Rectal smooth muscle tissue (tissue), 1 donor: ENCODE data around the gene MKRN2OS.
"Not testable (repeated sequence)": the region's sequence is repeated elsewhere in the genome, so short reads cannot be mapped to it uniquely, and the experiment has no call there.

Experiments used
- H3K27ac ChIP-seq: one replicate; pipeline ENCODE4 v1.7.0; 2013; ENCODE audit warnings: low read depth, low read length, inconsistent platforms
- H3K27me3 ChIP-seq: one replicate; pipeline ENCODE4 v1.7.0; 2013; ENCODE audit warnings: low read length; ENCODE audit not compliant: control insufficient read depth, insufficient read depth
- H3K36me3 ChIP-seq: one replicate; pipeline ENCODE4 v1.7.0; 2013; ENCODE audit warnings: low read length; ENCODE audit not compliant: control insufficient read depth, insufficient read depth
- H3K4me1 ChIP-seq: one replicate; pipeline ENCODE4 v1.7.0; 2013; ENCODE audit warnings: low read length; ENCODE audit not compliant: control insufficient read depth, insufficient read depth
- H3K4me3 ChIP-seq: one replicate; pipeline ENCODE4 v1.7.0; 2013; ENCODE audit warnings: low read length
- H3K9ac ChIP-seq: one replicate; pipeline ENCODE4 v1.7.0; 2013; ENCODE audit warnings: low read length

The MKRN2OS gene

GRCh38 chr3:12559520-12559919 is 14.2 kb upstream of the MKRN2OS start:
- Histone ChIP-seq H3K4me1 (peaks cover 12% of the 10 kb centered on the region), H3K27ac (no peak overlapping the region), H3K9ac (no peak overlapping the region), H3K36me3 (peaks cover 4% of the 10 kb centered on the region), H3K4me3 (no peak overlapping the region), H3K27me3 (no peaks in the 10 kb centered on the region)

GRCh38 chr3:12558706-12559105 is 13.4 kb upstream of the MKRN2OS start:
- no peak overlapping the region for H3K9ac ChIP-seq
- H3K4me1 ChIP-seq = peaks cover 12% of the 10 kb centered on the region

GRCh38 chr3:12557473-12558100 is 12.3 kb upstream of the MKRN2OS start:
- peaks cover 5% of the 10 kb centered on the region for H3K27me3 ChIP-seq
- peak overlapping the region; percentile 98 for H3K27ac ChIP-seq
- H3K9ac ChIP-seq = peak overlapping the region; percentile 94
- H3K4me1 ChIP-seq = peaks cover 12% of the 10 kb centered on the region
- H3K4me3 ChIP-seq = peak overlapping the region; percentile 92
- peaks cover 4% of the 10 kb centered on the region for H3K36me3 ChIP-seq

More at GRCh38 chr3:12558706-12559105, 13.4 kb upstream of the MKRN2OS start:
- Histone ChIP-seq H3K27ac (no peak overlapping the region), H3K36me3 (peaks cover 4% of the 10 kb centered on the region), H3K4me3 (no peak overlapping the region), H3K27me3 (peaks cover 4% of the 10 kb centered on the region)

GRCh38 chr3:12556690-12557472 is 11.6 kb upstream of the MKRN2OS start, which contains the start of gene MKRN2:
Gene MKRN2, plus strand, starts transcription at chr3:12557087. Its CDS starts 64 bp downstream, at chr3:12557151.
- H3K4me1 ChIP-seq = peaks cover 12% of the 10 kb centered on the region
- peak within 1 kb of the TSS; percentile 98 for H3K27ac ChIP-seq
- peak within 1 kb of the TSS; percentile 94 for H3K9ac ChIP-seq
- peaks cover 5% of the 10 kb centered on the region for H3K27me3 ChIP-seq
- peak within 1 kb of the TSS; percentile 92 for H3K4me3 ChIP-seq
- peaks cover 1% of the 10 kb centered on the region for H3K36me3 ChIP-seq

- Histone ChIP-seq H3K27me3 (peaks cover 5% of the 10 kb centered on the region), H3K4me1 (peaks cover 12% of the 10 kb centered on the region), H3K4me3 (peak overlapping the region; percentile 79), H3K27ac (peak overlapping the region; percentile 98), H3K36me3 (no peaks in the 10 kb centered on the region), H3K9ac (peak overlapping the region; percentile 42)
Measured at GRCh38 chr3:12556314-12556689, 11.0 kb upstream of the MKRN2OS start.

- no peak overlapping the region for H3K9ac ChIP-seq
- no peak overlapping the region for H3K27ac ChIP-seq
- H3K4me3 ChIP-seq = peak overlapping the region; percentile 70
Measured at GRCh38 chr3:12553921-12554391, 8.7 kb upstream of the MKRN2OS start.

GRCh38 chr3:12549971-12550760 is 4.9 kb upstream of the MKRN2OS start:
- no peak overlapping the region for H3K27ac ChIP-seq
- H3K36me3 ChIP-seq = no peaks in the 10 kb centered on the region
- no peak overlapping the region for H3K4me3 ChIP-seq
- peaks cover 5% of the 10 kb centered on the region for H3K27me3 ChIP-seq
- no peaks in the 10 kb centered on the region for H3K4me1 ChIP-seq
- no peak overlapping the region for H3K9ac ChIP-seq

More at GRCh38 chr3:12553921-12554391, 8.7 kb upstream of the MKRN2OS start:
- H3K4me1 ChIP-seq = peaks cover 8% of the 10 kb centered on the region
- peaks cover 5% of the 10 kb centered on the region for H3K27me3 ChIP-seq
- H3K36me3 ChIP-seq = no peaks in the 10 kb centered on the region

- Histone ChIP-seq H3K4me1 (no peaks in the 10 kb centered on the region), H3K27me3 (no peaks in the 10 kb centered on the region), H3K36me3 (peaks cover 3% of the 10 kb centered on the region), H3K27ac (no peak overlapping the region), H3K9ac (no peak overlapping the region), H3K4me3 (peak overlapping the region; percentile 44)
Measured at GRCh38 chr3:12544652-12545472, 437 bp downstream of the MKRN2OS start.

- H3K9ac ChIP-seq, H3K4me3 ChIP-seq, H3K36me3 ChIP-seq, H3K4me1 ChIP-seq, H3K27ac ChIP-seq, H3K27me3 ChIP-seq: not testable (repeated sequence)
Measured at GRCh38 chr3:12543497-12543896, 1.8 kb downstream of the MKRN2OS start.

- no peak overlapping the region for H3K4me3 ChIP-seq
- peaks cover 3% of the 10 kb centered on the region for H3K36me3 ChIP-seq
- no peaks in the 10 kb centered on the region for H3K27me3 ChIP-seq
- H3K27ac ChIP-seq = no peak overlapping the region
- no peak overlapping the region for H3K9ac ChIP-seq
- H3K4me1 ChIP-seq = no peaks in the 10 kb centered on the region
Measured at GRCh38 chr3:12541625-12542024, 3.7 kb downstream of the MKRN2OS start.

- Histone ChIP-seq H3K4me3 (no peak overlapping the region), H3K9ac (no peak overlapping the region), H3K4me1 (no peaks in the 10 kb centered on the region), H3K27ac (no peak overlapping the region), H3K27me3 (no peaks in the 10 kb centered on the region), H3K36me3 (peaks cover 8% of the 10 kb centered on the region)
Measured at GRCh38 chr3:12536423-12536822, 8.9 kb downstream of the MKRN2OS start.
